ENCODE results near the gene BCAS2.

Gene BCAS2

GRCh38 chr1:114545796-114546195 is 35.6 kb downstream of the BCAS2 start:
- DNase-seq (ENCODE audit: insufficient read length, low spot score) (no peak), FAIRE-seq (no peak)
- no peak for TF ChIP-seq POLR2A (IDR thresholded peaks at IDR 0.05; ENCODE audit: low read depth, low read length)

GRCh38 chr1:114545315-114545714 is 36.1 kb downstream of the BCAS2 start:
- DNase-seq (ENCODE audit: insufficient read length, low spot score), result no peak
- TF ChIP-seq POLR2A (IDR thresholded peaks at IDR 0.05; ENCODE audit: low read depth, low read length), result no peak
- FAIRE-seq, result no peak

GRCh38 chr1:114540821-114541220 is 40.6 kb downstream of the BCAS2 start:
- no peak for TF ChIP-seq POLR2A (IDR thresholded peaks at IDR 0.05; ENCODE audit: low read depth, low read length)
- no peak for FAIRE-seq
- no peak for DNase-seq (ENCODE audit: insufficient read length, low spot score)

- no peak for FAIRE-seq
- DNase-seq (ENCODE audit: insufficient read length, low spot score), result no peak
- TF ChIP-seq POLR2A (IDR thresholded peaks at IDR 0.05; ENCODE audit: low read depth, low read length), result no peak
Measured at GRCh38 chr1:114540272-114540671, 41.1 kb downstream of the BCAS2 start.

DNA sequence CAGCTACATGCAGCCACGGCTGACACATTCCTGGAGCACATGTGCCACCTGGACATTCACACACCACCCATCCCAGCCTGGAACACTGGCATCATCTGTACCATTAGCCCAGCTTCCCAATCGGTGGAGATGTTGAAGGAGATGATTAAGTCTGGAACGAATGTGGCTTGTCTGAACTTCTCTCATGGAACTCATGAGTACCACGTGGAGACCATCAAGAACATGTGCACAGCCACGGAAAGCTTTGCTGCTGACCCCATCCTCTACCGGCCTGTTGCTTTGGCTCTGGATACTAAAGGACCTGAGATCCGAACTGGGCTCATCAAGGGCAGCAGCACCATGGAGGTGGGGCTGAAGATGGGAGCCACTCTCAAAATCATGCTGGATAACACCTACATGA is 45.4 kb downstream of the BCAS2 start:
- no peak for TF ChIP-seq POLR2A (IDR thresholded peaks at IDR 0.05; ENCODE audit: low read depth, low read length)
- DNase-seq (ENCODE audit: insufficient read length, low spot score) (no peak), FAIRE-seq (no peak)

GRCh38 chr1:114535401-114535800 is 46.0 kb downstream of the BCAS2 start:
- no peak for TF ChIP-seq POLR2A (IDR thresholded peaks at IDR 0.05; ENCODE audit: low read depth, low read length)
- FAIRE-seq, result no peak
- DNase-seq (ENCODE audit: insufficient read length, low spot score), result no peak

GRCh38 chr1:114531094-114531493 is 50.3 kb downstream of the BCAS2 start:
- no peak for DNase-seq (ENCODE audit: insufficient read length, low spot score)
- no peak for TF ChIP-seq POLR2A (IDR thresholded peaks at IDR 0.05; ENCODE audit: low read depth, low read length)
- no peak for FAIRE-seq

DNA sequence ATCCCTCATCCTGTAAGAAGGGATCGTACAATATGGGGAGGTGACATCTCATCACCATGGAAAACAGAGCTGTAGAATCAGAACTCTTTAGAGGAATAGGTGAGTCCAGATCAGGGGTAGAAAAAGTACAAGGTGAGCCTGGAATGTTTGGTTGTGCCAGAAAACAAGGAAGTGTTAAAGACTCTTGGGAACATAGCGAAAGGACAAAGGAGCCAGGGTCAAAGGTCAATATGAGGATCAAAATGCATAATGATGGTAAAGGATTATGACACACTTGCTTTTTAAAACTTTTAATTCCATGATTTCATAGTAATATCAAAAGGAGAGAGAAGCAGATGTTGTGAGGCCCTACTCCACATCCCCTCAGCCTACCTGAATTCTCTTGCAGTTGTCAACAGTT is 51.2 kb downstream of the BCAS2 start:
- TF ChIP-seq POLR2A (IDR thresholded peaks at IDR 0.05; ENCODE audit: low read depth, low read length), result no peak
- DNase-seq (ENCODE audit: insufficient read length, low spot score) (no peak), FAIRE-seq (no peak)

DNA sequence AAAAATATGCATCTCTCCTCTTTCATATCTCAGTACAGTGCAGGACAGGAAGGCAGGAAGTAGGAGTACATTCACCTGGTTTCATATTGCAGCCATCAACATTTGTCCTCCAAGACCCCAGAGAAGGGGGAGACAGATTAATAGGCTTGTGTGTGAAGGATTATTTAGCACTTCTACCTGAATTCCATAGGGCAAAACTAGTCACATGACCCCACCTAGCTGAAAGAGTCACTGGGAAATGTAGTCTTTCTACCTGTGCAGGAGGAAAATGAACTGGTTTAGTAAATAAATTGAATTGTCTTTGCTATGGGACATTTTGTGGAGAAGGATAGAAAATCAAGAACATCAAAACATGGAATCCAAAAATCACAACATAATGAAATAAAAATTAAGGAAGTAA is 56.5 kb downstream of the BCAS2 start:
- FAIRE-seq (no peak), DNase-seq (ENCODE audit: insufficient read length, low spot score) (no peak)
- TF ChIP-seq POLR2A (IDR thresholded peaks at IDR 0.05; ENCODE audit: low read depth, low read length), result no peak

GRCh38 chr1:114522264-114522575 is 59.2 kb downstream of the BCAS2 start:
- no peak for FAIRE-seq
- no peak for TF ChIP-seq POLR2A (IDR thresholded peaks at IDR 0.05; ENCODE audit: low read depth, low read length)
- no peak for DNase-seq (ENCODE audit: insufficient read length, low spot score)

DNA sequence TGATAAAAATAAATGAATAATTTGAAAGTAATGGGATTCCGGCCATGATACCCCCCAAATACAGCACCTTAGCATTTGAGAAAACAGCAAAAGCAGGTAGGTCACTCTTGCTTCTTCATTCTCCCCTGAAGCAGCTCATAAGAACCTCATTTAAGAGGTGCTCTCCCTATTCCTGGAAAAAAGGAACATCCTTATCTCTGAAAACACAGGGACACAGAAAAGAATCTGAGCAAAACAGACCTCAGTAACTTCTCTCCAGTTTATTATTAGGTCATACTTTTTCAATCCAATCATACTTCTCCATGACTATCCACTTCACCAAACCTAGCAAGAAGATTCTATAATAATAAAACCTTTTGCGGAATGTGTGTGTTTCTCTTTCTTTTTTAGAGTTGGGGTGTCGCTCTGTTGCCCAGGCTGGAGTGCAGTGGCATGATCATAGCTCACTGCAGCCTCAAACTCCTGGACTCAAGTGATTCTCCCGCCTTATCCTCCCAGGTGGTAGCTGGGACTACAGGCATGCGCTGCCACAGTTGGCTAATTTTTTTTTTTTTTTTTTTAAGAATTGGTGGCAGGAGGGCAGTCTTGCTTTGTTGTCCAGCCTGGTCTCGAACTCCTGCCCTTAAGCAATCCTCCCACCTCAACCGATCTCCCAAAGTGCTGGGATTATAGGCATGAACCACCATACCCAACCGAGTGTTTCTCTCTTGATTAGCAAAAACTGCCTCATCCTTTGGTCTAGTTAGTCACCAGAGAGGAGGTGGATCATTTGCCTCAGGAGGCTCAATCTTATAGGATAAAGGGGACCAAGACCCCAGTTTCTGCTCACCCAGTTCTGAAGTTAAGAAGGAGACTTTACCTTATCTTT is 59.8 kb downstream of the BCAS2 start:
- no peak for FAIRE-seq
- no peak for DNase-seq (ENCODE audit: insufficient read length, low spot score)
- TF ChIP-seq POLR2A (IDR thresholded peaks at IDR 0.05; ENCODE audit: low read depth, low read length), result no peak
